Osteoblast (primary cell): ENCODE results near the gene ATL1. TPM values are rescaled to one million over a fixed set of nuclear protein-coding genes. Genes with fewer than 3 reads are reported as not detected.

Experiments used
- DNase-seq: peaks from one replicate; pipeline ENCODE4 v3.0.0; 2011; ENCODE audit warnings: low spot score, mixed read lengths; ENCODE audit not compliant: insufficient read length; ENCODE audit errors: missing footprints
- H2AFZ ChIP-seq: 2 replicates; pipeline ENCODE4 v1.6.0; 2011; ENCODE audit warnings: mild to moderate bottlenecking, low read length
- H3K27ac ChIP-seq: 2 replicates; pipeline ENCODE4 v1.5.1; 2011; ENCODE audit warnings: mild to moderate bottlenecking, low read depth, low read length, moderate library complexity
- H3K27me3 ChIP-seq: 2 replicates; pipeline ENCODE4 v1.6.0; 2012; ENCODE audit warnings: mild to moderate bottlenecking, control low read depth, inconsistent platforms, low read length, moderate library complexity; ENCODE audit not compliant: insufficient read depth
- H3K36me3 ChIP-seq: 2 replicates; pipeline ENCODE4 v1.5.1; 2011; ENCODE audit warnings: mild to moderate bottlenecking, low read length, control low read depth, moderate library complexity; ENCODE audit not compliant: insufficient read depth
- H3K4me1 ChIP-seq: 2 replicates; pipeline ENCODE4 v1.5.1; 2011; ENCODE audit warnings: mild to moderate bottlenecking, low read length, control low read depth, moderate library complexity; ENCODE audit not compliant: insufficient read depth
- H3K4me2 ChIP-seq: 2 replicates; pipeline ENCODE4 v1.6.0; 2011; ENCODE audit warnings: mild to moderate bottlenecking, low read length; ENCODE audit not compliant: insufficient read depth
- H3K4me3 ChIP-seq: fragments of 200-600 bp; sonication (generic); 3 replicates; pipeline ENCODE4 v1.5.1; 2012; ENCODE audit warnings: mild to moderate bottlenecking, low read length, inconsistent platforms; ENCODE audit not compliant: insufficient read depth
- H3K79me2 ChIP-seq: 2 replicates; pipeline ENCODE4 v1.6.0; 2012; ENCODE audit warnings: mild to moderate bottlenecking, low read length, control low read depth, inconsistent platforms; ENCODE audit not compliant: insufficient read depth
- H3K9me3 ChIP-seq: 2 replicates; pipeline ENCODE4 v1.5.1; 2011; ENCODE audit warnings: low read depth, low read length, control low read depth
- H4K20me1 ChIP-seq: 2 replicates; pipeline ENCODE4 v1.6.0; 2012; ENCODE audit warnings: mild to moderate bottlenecking, low read length, control low read depth; ENCODE audit not compliant: insufficient read depth
- CTCF ChIP-seq: IDR thresholded peaks from 2 replicates; pipeline ENCODE4 v1.5.1; 2011; ENCODE audit warnings: mild to moderate bottlenecking, low read depth, low read length, moderate library complexity; ENCODE audit errors: extremely low read depth
- total RNA-seq: library from RNA; depleted of rRNA; stranded (reverse); fragments of >200 nt; gene quantifications from 2 replicates; pipeline ENCODE4 v1.2.3, GENCODE V29; 2012

Gene ATL1
- total RNA-seq, 1 donor = 6.5 TPM

- Histone ChIP-seq H3K36me3 (no peaks in the 10 kb centered on the region), H2AFZ (peak overlapping the region; percentile 93), H3K4me3 (peak overlapping the region; percentile 82), H3K4me2 (peak overlapping the region; percentile 96), H3K27ac (no peak overlapping the region), H3K27me3 (peaks cover 43% of the 10 kb centered on the region), H3K9me3 (no peaks in the 10 kb centered on the region), H3K79me2 (no peaks in the 10 kb centered on the region), H3K4me1 (peaks cover 12% of the 10 kb centered on the region), H4K20me1 (no peaks in the 10 kb centered on the region)
- TF ChIP-seq CTCF = no peak
- no peak for DNase-seq
Measured at GRCh38 chr14:50560931-50561285, 963 bp downstream of the ATL1 start.

- peaks cover 39% of the 10 kb centered on the region for H3K27me3 ChIP-seq
- no peaks in the 10 kb centered on the region for H3K36me3 ChIP-seq
- no peak overlapping the region for H3K27ac ChIP-seq
- H4K20me1 ChIP-seq = no peaks in the 10 kb centered on the region
- no peaks in the 10 kb centered on the region for H3K9me3 ChIP-seq
- DNase-seq = no peak
- no peak overlapping the region for H2AFZ ChIP-seq
- no peak overlapping the region for H3K4me2 ChIP-seq
- H3K4me3 ChIP-seq = no peak overlapping the region
- no peaks in the 10 kb centered on the region for H3K79me2 ChIP-seq
- TF ChIP-seq CTCF = no peak
- peaks cover 12% of the 10 kb centered on the region for H3K4me1 ChIP-seq
Measured at GRCh38 chr14:50562841-50563240, 2.9 kb downstream of the ATL1 start.

DNA sequence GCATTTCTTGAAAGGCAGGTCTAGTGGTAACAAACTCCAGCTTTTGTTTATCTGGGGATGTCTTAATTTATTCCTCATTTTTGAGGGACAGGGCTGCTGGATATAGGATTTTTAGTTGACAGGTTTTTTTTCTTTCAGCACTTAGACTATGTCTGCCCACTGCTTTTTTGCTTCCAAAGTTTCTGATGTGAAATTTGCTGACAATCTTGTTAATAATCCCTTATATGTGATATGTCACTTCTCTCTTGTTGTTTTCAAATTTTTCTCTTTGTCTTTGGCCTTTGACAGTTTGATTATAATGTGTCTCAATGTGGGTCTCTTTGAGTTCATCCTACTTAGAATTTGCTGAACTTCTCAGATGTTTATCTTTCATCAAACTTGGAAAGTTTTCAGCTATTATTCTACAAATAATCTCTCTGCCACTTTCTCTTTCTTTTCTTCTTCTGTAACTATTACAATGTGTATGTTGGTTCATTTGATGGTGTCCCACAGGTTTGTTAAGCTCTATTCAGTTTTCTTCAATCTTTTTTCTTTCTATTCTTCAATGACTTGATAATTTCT is 9.8 kb downstream of the ATL1 start:
- H3K4me1 ChIP-seq = no peaks in the 10 kb centered on the region
- H3K4me2 ChIP-seq = no peak overlapping the region
- no peaks in the 10 kb centered on the region for H3K36me3 ChIP-seq
- no peaks in the 10 kb centered on the region for H3K9me3 ChIP-seq
- H3K27ac ChIP-seq = no peak overlapping the region
- H4K20me1 ChIP-seq = no peaks in the 10 kb centered on the region
- no peak overlapping the region for H2AFZ ChIP-seq
- no peak for TF ChIP-seq CTCF
- peaks cover 2% of the 10 kb centered on the region for H3K27me3 ChIP-seq
- no peaks in the 10 kb centered on the region for H3K79me2 ChIP-seq
- H3K4me3 ChIP-seq = no peak overlapping the region
- DNase-seq = no peak

- Histone ChIP-seq H2AFZ (no peak overlapping the region), H4K20me1 (no peaks in the 10 kb centered on the region), H3K27me3 (no peaks in the 10 kb centered on the region), H3K4me1 (no peaks in the 10 kb centered on the region), H3K79me2 (no peaks in the 10 kb centered on the region), H3K4me2 (no peak overlapping the region), H3K9me3 (no peaks in the 10 kb centered on the region), H3K36me3 (no peaks in the 10 kb centered on the region), H3K27ac (no peak overlapping the region), H3K4me3 (no peak overlapping the region)
- DNase-seq = no peak
- no peak for TF ChIP-seq CTCF
Measured at GRCh38 chr14:50573862-50574261, 13.9 kb downstream of the ATL1 start.
